GM19238 (cell line): ENCODE data around the gene CCRL2.
"Not testable (repeated sequence)": the region's sequence is repeated elsewhere in the genome, so short reads cannot be mapped to it uniquely, and the experiment has no call there.

ENCODE experiments used
- DNase-seq: peaks from one replicate; pipeline ENCODE4 v3.0.0; 2011; ENCODE audit warnings: low spot score; ENCODE audit not compliant: insufficient read length

CCRL2 gene

DNA sequence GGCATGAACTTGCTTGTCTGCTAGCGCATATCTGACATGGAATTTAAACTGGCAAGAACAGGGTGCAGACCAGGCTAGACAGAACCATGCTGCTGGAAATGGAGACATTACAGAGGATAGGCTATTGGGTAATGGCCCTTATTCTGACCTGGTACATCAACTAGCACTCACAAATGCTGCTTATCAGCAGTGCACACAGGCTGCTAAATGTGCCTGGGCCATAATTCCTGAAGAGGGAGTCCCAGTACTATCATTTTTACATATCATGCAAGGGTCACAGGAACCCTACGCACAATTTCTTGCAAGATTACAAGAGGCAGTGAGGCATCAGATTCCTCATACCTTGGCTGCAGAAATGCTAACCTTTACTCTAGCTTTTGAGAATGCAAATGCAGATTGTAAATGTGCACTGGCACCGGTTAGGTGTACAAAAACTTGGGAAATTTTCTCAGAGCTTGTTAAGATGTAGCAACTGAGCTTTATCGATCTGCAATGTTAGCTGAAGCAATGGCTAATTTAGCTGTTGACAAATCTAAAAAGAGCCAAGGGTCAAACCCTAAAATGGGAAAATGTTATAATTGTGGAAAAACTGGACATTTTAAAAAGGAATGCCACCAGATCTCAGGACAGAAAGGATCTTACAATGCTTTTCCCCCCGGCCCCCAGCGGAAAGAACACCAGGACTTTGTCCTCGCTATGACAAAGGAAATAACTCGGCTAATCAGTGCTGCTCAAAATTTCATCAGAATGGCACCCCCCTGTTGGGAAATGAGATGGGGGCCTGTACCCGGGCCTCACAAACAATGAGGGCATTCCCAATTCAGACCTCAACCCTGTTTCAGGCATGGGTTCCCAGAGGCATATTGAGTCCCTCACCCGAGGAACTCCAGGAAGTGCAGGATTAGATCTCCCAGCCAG, 21.1 kb downstream of the CCRL2 start:
- no peak for DNase-seq

DNA sequence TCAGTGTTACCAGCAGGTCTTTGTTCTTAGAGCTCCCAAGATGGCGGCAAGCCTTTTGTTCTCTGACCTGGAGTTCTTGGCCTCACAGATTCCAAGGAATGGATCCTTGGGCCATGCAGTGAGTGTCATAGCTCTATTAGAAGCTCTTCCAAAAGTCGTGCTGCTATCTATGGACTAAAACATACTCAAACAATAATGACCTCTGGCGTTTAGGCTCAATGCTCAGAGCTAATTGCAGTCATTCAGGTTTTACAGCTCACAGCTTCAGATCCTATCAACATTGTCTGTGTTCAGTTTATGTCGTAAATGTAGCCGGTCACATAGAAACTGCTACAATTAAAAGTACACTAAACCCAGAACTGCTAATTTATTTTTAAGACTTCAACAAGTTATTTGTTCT, 22.2 kb downstream of the CCRL2 start:
- no peak for DNase-seq

DNA sequence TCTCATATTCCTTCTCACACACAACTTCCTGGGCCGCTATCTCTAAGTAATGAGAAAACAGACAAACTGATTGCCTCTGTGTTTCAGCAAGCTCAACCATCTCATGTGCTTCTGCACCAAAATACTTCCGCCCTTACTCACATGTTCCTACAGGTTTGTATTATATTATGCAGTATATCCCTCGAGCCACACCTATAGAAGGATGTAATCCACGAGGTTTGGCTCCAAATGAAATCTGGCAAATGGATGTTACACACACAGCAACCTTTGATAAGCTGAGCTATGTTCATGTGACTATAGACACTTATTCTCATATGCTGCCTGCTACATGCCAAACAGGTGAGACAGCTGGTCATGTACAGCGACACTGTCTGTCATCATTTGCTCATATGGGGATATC, 22.6 kb downstream of the CCRL2 start:
- no peak for DNase-seq

DNA sequence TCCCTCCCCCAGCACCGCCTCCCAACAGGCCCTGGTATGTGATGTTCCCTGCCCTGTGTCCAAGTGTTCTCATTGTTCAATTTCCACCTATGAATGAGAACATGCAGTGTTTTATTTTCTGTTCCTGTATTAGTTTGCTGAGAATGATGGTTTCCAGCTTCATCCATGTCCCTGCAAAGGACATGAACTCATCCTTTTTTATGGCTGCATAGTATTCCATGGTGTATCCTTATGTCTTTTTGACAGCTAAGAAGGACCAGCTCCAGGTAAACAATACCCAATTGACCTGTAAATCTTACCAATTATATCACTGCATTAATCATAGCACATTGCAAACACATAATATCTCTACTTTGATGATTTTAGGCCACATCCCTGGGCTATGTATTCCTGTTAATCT, 23.8 kb downstream of the CCRL2 start:
- DNase-seq, result not testable (repeated sequence)

DNA sequence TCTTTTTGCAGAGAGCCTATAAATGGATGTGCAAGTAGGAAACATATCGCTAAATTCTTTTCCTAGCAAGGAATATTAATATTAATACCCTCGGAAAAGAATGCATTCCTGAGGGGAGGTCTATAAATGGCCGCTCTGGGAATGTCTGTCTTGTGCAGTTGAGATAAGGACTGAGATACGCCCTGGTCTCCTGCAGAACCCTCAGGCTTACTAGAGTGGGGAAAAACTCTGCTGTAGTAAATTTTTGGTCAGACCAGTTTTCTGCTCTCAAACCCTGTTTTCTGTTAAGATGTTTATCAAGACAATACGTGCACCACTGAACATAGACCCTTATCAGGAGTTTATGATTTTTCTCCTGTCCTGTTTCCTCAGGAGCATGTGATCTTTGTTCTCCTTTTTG, 24.8 kb downstream of the CCRL2 start:
- DNase-seq, result not testable (repeated sequence)

DNA sequence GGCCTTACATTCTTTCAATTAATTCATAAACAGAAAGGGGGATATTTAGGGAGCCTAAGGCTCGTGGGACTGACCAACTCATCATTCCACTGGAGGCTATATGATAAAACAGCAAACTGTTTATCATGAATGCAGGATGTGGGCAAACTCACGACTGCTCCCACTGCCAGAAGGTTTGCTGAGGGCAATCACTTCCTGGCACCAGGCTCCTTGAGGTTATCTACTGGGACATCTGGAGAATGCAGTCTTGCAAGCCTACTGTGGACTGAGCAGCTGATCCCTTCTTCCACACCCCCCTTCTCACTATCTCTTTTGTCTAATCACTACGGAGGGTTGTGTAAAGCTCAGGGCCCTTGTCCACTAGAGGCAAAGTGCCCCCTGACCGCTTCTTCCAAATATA, 26.1 kb downstream of the CCRL2 start:
- DNase-seq, result not testable (repeated sequence)

DNA sequence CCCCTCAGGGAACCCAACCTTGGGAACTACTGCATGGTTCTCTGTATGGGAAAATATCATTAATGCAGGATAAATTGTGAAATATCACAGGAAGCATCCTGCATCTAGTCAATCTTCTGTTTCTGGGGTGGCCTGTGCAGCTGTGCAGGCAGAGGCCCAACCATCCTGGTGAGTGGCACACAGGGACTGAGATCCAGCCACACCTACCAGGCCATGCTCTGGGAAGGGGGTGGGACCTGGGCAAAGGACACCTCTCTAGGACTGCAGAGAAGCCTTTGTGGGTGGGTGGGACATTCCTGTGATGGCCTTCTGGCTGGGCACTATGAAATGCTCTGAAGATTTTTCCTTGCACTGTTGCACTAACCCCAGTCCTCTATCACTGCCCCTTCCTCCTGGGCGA, 26.8 kb downstream of the CCRL2 start:
- no peak for DNase-seq

DNA sequence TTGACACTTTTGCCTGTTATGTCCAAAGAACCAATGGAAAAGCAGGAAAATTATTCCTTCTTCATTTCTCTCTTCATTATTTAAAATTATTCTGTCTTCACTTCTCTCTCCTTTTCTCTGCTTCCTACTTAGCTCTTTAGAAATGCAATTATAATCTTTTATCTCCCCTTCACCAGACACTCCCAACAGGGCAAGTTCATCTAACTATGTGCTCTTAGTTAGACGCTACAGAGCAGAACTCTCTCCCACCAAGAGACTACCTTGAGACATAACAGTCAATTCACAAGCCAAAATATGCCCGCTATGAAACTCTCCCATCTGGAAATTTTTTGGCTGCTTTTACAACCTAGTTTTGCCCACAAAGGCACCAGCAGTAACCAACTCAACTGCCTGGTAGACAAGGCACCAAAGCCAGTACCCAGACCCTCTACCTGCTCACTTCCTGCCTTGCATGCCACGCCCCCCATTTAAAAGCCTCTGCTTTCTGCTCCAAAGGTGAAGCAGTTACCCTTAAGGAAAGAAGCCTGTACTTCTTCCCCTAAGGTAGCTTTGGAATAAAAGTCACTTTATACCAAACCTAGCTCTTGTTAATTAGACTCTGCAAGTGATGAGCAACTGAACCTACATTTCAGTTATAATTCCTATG, 28.1 kb downstream of the CCRL2 start:
- DNase-seq, result no peak

DNA sequence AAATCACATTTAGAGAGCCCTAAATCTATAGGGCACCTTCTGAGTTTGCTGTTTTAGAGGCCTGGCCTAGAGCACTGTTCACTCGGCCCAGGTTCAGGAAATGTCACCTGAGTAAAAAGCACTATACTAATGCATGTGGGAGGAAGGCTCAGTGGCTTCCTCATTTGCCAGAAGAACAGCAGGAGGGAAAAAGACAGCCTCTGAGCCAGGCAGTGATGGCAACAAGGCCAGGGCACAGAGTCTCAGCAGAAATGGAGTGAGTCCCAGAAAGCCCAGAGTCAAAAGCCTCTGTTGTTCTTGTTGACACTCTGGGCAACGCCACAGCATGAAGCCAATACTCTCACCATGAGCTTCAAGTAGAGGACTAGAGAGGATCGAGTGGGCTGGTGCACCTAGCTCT, 31.8 kb downstream of the CCRL2 start:
- no peak for DNase-seq

DNA sequence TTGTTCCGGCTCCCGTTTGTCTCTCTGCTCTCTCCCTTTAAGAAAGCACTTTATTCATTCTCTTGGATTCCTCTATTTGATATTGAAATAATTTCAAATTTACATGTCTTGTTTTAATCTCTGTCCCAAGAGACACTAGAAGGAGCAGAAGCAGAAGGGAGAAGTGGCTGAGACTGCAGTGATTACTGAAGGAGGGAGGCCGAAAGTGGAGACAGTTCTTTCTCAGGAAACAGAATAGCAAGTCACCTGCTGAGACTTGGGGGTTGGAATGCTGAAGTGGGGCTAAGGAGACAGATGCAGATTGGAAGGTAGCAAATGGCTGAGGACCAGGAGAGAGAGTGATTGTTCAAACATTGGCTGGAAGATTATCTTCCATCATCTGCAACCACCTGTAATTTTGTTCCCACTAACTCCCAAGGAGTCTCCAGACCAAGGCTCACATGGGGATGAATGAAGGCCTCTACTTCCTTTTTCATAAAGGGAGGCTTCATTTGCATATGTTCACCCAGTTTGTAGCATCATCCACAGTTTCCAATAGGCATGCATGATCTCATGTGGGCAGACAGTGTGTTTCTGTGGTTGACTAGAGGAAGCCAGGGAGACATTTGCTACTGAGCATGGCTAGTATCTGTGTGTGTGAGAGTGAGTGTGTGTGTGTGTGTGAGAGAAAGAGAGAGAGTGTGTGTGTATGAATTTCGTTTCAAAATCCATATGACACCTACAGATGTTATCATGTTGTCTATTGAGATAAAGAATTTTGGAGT, 33.7 kb downstream of the CCRL2 start:
- peak; percentile 27 for DNase-seq

DNA sequence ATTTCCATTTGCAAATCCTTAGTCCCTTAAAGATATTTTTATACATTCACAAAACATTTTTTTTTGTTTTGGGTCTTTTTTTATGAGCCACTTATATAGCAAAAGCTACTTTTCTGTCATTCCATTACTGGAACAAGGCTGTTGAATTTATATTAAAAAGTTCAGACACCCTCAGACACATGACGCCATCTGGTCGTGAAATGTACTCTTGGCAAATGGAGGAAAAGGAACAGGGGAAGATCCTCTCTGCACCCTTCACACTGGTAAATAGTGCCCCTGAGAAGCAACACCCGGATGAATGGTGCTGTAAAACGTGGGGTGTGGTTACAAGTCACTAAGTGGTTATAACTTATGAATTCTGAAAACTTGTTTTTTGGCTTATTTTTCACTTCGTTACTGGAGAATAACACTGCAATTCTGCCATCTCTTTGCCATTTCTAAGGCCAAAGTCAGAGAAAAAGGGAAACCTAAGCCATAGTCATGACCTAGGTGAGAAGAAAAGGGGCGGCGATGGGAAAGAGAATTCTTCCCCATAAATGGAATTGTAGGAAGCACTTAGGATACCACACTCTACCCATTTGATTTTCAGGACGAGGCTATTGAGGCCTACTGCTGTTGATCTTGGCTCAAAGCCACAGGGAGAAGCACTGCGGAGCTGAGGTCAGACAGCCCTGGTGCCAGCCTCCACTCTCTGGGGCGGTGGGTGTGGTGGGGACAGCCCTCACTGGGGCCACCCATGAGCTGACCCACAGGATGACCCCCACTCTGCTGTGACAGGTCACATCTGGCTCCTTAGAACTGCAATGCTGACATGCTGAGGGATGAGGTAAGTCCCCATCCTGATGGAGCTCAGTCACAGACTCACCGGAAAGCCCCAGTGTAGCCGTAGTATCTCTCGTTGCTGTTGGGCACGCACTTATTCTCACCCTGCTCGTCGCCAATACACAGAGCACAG, 35.8 kb downstream of the CCRL2 start:
- no peak for DNase-seq

DNA sequence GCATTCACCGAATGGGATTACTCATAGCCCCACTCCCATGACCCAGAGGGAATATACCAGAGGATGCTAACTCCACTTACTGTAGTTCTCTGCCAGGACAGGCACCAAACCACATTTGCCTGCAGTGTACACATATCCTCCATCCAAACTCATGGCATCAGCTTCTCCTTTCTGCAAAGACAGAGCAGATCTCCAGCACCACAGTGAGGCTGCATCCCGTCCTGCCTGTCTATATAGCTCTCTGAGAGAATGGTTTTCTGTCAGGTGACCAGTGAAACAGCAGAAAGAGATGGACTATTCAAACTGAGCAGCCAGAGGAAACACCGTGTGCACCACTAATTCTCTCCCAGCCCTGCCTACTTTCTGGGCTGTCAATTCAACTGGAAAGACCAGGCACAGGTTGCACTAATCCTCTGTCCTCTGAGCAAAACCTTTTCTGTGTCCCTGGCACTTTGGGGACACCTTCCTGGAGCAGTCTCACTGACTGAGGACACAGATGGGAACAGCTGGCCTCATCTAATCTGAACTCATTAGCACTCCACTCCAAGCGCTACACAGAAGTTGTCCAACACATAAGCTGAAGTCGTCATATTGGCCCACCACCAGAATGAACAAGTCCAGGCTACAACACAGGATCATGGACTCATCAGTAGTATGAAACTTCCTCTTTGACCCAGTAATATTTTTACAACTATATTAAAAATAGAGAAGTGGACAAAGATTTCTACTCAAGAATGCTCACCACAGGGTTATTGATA, 40.3 kb downstream of the CCRL2 start:
- no peak for DNase-seq

DNA sequence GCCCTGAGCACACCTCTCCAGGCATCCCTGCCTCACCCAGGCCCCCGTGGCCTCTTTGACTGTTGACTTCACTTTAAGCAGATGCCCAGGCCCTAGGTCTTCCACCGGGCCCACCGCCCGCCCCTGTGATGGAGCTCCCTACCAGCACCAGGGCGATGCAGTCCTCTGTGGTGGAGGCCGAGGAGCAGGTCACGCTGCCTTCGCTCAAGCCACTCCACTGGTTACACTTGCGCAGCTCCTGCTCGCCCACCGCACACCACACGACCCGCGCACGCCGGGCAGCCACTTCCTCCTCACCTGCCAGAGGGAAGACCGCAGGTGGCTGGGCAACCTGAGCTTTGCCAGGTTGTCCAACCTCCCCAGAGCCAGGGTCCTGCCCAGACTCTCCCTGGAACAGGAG, 41.7 kb downstream of the CCRL2 start:
- no peak for DNase-seq

DNA sequence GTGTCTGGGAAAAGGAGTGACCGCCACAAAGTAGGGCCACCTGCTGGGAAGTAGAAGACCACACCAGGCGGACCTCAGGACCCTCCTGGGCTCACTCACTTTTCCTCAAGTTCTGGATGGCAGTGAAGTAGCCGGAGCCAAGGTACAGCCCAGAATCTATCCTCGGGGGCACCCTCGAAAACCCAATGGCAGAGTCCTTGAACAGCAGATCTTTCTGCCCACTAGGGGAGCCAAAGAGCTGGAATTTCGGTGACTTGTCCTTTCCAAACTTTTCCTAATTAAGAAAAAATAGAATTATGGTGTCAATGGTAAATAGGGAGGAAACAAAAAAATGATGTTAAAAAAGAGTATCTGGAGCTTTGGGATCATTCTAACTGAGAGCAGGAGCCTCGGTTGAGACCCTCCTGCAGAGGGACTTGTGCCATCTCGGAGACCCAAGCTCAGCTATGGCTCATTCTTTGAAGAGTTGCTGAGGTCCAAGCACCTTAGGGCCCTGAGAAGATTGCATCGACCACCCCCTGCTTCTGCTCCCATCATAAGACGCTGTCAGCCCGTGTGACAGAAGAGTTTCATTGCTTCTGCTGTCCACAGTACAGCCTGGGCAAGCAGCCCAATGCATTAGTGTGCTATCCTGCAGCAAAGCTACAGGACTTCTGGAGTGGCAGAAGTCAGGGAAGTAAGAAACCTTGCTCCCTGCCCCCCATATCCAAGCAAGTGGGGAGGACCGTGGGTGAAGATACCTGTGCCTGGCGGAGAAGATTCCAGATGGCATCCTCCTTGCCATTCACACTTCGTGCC, 42.9 kb downstream of the CCRL2 start:
- DNase-seq, result no peak

DNA sequence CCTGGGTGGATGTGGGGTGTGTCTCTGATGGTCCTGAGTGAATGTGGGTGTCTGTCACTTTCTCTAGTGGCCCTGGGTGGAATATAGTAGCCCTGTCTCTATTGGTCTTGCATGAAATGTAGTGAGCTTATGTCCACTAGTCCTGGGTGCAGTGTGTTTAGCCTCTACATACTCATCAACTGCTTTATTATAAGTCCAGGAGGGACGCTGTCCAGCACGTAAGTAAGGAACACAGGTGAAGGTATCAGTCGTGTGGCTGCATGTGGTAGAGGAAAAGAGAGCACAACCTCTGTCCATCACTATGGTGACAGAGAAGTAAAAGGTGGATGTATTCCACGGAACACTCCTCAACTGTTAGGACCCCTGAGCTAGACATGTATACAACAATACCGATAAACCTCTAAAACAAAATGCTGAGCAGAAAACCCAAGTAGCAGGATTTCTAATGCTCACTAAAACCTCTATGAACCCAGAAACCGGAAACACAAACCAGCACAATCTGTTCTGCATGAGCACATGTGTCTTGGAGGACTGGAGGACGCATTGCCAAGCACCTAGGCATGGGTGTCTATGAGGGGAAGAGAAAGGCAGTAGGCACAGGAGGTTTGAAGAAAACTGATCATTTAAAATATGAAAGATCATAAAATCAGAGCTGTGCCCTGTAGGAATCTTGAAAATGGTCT, 46.6 kb downstream of the CCRL2 start:
- no peak for DNase-seq

DNA sequence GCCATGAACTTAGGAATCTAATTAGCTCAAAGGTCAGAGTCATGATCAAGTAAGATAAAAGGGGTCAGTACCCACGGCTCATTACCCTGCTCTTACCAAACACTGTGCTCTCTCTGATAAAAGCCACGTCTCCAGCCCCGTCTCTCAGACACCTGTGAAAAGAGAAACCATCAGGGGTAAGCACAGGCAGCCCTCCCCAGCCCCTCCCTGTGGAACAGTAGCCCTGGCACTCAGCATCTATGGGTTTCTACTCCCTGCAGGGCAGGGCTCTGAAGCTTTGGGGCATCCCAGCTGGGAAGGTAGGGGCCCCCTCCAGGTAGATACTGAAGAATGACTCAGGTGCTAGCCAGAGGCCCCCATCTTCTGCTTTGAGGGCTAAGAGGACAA, 47.1 kb downstream of the CCRL2 start:
- no peak for DNase-seq

DNA sequence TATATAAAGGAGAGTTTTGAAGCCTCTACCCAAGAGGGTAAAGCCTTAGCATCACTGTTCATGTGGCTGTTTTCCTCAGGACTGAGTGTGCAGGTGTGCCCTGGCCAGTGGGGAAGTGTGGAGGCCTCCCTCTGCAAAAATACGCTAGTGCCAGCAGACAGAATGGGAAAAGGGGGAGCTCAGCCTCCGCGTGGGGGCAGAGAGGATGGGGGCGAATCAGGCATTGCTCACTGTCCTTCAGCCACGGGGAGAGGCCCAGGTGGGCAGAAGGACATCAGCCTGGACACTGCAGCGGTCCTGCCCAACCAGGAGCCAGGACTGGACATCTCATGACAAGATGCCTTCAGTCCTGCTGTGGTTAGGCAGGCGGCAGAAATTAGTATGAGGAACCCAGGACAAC, 47.5 kb downstream of the CCRL2 start:
- DNase-seq, result no peak

DNA sequence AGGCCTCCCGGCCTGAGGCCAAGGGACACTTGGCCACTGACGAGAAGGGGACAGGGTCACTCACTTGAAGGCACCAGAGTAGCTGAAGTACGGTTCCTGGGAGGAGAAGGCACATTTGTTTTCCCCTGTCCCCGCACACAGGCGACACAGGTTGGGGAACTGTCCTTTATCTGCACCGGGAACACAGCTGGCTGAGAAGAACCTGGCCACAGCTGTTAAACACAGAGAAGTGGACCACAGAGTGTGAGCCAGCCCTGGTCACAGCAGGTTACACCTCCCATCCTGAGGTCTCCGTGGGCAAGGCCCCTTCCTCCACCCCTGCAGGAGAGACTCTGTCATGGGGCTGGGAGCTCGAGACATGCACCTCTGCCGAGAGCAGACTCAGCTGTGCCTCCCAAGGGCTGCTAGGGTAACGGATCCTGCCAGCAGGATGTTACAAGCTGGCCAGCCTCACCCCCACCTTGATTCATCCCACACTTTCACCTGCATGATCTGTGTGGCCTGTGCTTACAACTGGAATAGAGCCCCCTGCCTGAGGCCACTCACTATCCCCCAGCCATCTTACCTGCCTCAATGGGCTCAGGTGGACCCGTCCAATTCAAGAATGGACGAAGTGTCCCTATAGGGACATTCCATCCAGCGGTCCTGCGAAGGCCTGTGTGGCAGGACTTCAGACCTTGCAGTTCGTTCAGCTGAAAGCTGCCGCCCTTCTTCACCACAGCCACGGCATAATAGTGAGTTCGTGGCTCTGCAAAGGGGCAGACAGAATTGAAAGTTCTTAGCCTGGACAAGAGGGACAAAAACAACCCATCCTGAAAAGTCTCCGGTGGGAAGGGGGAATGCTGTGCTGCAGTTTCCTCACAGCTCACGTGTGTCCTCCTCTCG, 48.4 kb downstream of the CCRL2 start:
- no peak for DNase-seq
